ENCODE results near the gene COL25A1. TPM values are rescaled to one million over a fixed set of nuclear protein-coding genes. Genes with fewer than 3 reads are reported as not detected.

The COL25A1 gene
- total and polyA plus RNA-seq, 4 donors: 0.61 to 4.4 (median 2.1) TPM

- TF ChIP-seq RXRA (IDR thresholded peaks at IDR 0.05) (no peak), HNF4G (IDR thresholded peaks at IDR 0.05) (no peak), TAF1 (conservative IDR thresholded peaks at IDR 0.05) (no peak), GABPA (IDR thresholded peaks at IDR 0.05 in 1 of 2, conservative IDR thresholded peaks at IDR 0.05 in 1 of 2) (no peak), SP1 (IDR thresholded peaks at IDR 0.05) (no peak), FOXA1 (IDR thresholded peaks at IDR 0.05) (no peak)
- TF ChIP-seq, protein P1, sequence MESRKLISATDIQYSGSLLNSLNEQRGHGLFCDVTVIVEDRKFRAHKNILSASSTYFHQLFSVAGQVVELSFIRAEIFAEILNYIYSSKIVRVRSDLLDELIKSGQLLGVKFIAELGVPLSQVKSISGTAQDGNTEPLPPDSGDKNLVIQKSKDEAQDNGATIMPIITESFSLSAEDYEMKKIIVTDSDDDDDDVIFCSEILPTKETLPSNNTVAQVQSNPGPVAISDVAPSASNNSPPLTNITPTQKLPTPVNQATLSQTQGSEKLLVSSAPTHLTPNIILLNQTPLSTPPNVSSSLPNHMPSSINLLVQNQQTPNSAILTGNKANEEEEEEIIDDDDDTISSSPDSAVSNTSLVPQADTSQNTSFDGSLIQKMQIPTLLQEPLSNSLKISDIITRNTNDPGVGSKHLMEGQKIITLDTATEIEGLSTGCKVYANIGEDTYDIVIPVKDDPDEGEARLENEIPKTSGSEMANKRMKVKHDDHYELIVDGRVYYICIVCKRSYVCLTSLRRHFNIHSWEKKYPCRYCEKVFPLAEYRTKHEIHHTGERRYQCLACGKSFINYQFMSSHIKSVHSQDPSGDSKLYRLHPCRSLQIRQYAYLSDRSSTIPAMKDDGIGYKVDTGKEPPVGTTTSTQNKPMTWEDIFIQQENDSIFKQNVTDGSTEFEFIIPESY (IDR thresholded peaks at IDR 0.05): no peak
Observed at GRCh38 chr4:109009909-109010308, 292.5 kb downstream of the COL25A1 start (continued).

DNA sequence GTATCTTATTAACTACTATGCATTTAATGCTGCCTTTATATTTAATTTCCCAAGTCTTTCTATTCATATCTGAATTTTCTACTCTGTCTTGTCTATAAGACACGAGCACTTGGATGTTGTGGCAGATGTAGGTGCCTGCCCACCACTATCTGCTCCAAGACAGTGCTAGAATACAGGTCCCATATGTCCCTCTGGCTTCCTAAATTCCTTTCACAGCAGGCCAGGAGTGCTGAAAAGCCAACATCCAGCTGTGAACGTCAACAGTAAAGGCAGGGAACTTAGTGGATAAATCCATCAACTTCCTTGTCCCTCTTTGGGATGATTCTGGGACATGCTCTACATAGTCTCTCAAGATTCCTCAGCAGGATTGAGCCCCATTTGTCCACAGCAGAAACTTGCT is 294.5 kb downstream of the COL25A1 start:
- no peaks in the 10 kb centered on the region for H3K36me3 ChIP-seq (ENCODE audit: control insufficient read depth in 4 of 4, insufficient read depth in 3 of 4, low read depth in 1 of 4, low read length in 3 of 4)
- H3K9me3 ChIP-seq (ENCODE audit: control insufficient read depth in 4 of 4, low read length in 3 of 4): no peaks in the 10 kb centered on the region
- H3K4me1 ChIP-seq (ENCODE audit: control insufficient read depth in 4 of 4, insufficient read depth in 4 of 4, low read length in 3 of 4): no peaks in the 10 kb centered on the region
- TF ChIP-seq RAD21 (IDR thresholded peaks at IDR 0.05) (no peak), FOXA1 (IDR thresholded peaks at IDR 0.05) (no peak), SP1 (IDR thresholded peaks at IDR 0.05) (no peak), MAX (IDR thresholded peaks at IDR 0.05) (no peak), HNF4A (conservative IDR thresholded peaks at IDR 0.05) (no peak), FOXA2 (IDR thresholded peaks at IDR 0.05) (no peak), YY1 (IDR thresholded peaks at IDR 0.05) (no peak), CTCF (IDR thresholded peaks at IDR 0.05; ENCODE audit: low read depth, low read length, missing input control) (no peak), TAF1 (conservative IDR thresholded peaks at IDR 0.05) (no peak), NR2F2 (IDR thresholded peaks at IDR 0.05) (no peak)
- TF ChIP-seq, protein P1 (IDR thresholded peaks at IDR 0.05): no peak
- TF ChIP-seq, protein P2, sequence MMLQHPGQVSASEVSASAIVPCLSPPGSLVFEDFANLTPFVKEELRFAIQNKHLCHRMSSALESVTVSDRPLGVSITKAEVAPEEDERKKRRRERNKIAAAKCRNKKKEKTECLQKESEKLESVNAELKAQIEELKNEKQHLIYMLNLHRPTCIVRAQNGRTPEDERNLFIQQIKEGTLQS (IDR thresholded peaks at IDR 0.05): no peak
- H3K27ac ChIP-seq (ENCODE audit: low read depth in 1 of 2, low read length in 2 of 2): no peak overlapping the region
- no peak overlapping the region for H3K4me3 ChIP-seq (ENCODE audit: low read depth in 1 of 3, low read length in 3 of 3)
- H3K9ac ChIP-seq (ENCODE audit: low read depth in 1 of 2, low read length in 2 of 2): no peak overlapping the region
- H3K27me3 ChIP-seq (ENCODE audit: control insufficient read depth in 4 of 4, insufficient read depth in 4 of 4, low read length in 3 of 4): no peaks in the 10 kb centered on the region
- 63% methylated on average over 2 of the region's 2 CpGs for WGBS
- no peak for DNase-seq (ENCODE audit: low spot score)

- Histone ChIP-seq H3K27ac (ENCODE audit: low read depth in 1 of 2, low read length in 2 of 2) (no peak overlapping the region), H3K9ac (ENCODE audit: low read depth in 1 of 2, low read length in 2 of 2) (no peak overlapping the region), H3K9me3 (ENCODE audit: control insufficient read depth in 4 of 4, low read length in 3 of 4) (no peaks in the 10 kb centered on the region), H3K4me1 (ENCODE audit: control insufficient read depth in 4 of 4, insufficient read depth in 4 of 4, low read length in 3 of 4) (no peaks in the 10 kb centered on the region), H3K27me3 (ENCODE audit: control insufficient read depth in 4 of 4, insufficient read depth in 4 of 4, low read length in 3 of 4) (no peaks in the 10 kb centered on the region), H3K36me3 (ENCODE audit: control insufficient read depth in 4 of 4, insufficient read depth in 3 of 4, low read depth in 1 of 4, low read length in 3 of 4) (no peaks in the 10 kb centered on the region), H3K4me3 (ENCODE audit: low read depth in 1 of 3, low read length in 3 of 3) (no peak overlapping the region)
- 81% methylated on average over 1 of the region's 1 CpG for WGBS
- DNase-seq (ENCODE audit: low spot score): no peak
- TF ChIP-seq YY1 (IDR thresholded peaks at IDR 0.05) (no peak), NR2F2 (IDR thresholded peaks at IDR 0.05) (no peak), MAX (IDR thresholded peaks at IDR 0.05) (no peak), FOXA2 (IDR thresholded peaks at IDR 0.05) (no peak), SP1 (IDR thresholded peaks at IDR 0.05) (no peak), TAF1 (conservative IDR thresholded peaks at IDR 0.05) (no peak), REST (IDR thresholded peaks at IDR 0.05) (no peak), EGR1 (IDR thresholded peaks at IDR 0.05; ENCODE audit: low read depth in 2 of 2) (no peak), FOXA1 (IDR thresholded peaks at IDR 0.05) (no peak)
- TF ChIP-seq, protein P2 (IDR thresholded peaks at IDR 0.05): no peak
- TF ChIP-seq, protein P1 (IDR thresholded peaks at IDR 0.05): no peak
Observed at GRCh38 chr4:109005523-109005922, 296.9 kb downstream of the COL25A1 start.
